ENCODE results near the gene CACNA1B. TPM values are rescaled to one million over a fixed set of nuclear protein-coding genes. Genes with fewer than 3 reads are reported as not detected.

Gene CACNA1B
- total RNA-seq, 1 donor from 2014 or later = under 0.01 TPM

- no peak overlapping the region for H3K4me3 ChIP-seq (ENCODE audit: low read depth, low read length)
- DNase-seq (ENCODE audit: low read depth) = no peak
- TF ChIP-seq CTCF (conservative IDR thresholded peaks at IDR 0.05; ENCODE audit: low read depth, low read length) = no peak
These were observed 94.9 kb downstream of the CACNA1B start for GRCh38 chr9:137972355-137972987.

GRCh38 chr9:137972988-137973470, 95.4 kb downstream of the CACNA1B start:
- no peak overlapping the region for H3K4me3 ChIP-seq (ENCODE audit: low read depth, low read length)
- TF ChIP-seq CTCF (conservative IDR thresholded peaks at IDR 0.05; ENCODE audit: low read depth, low read length) = no peak
- no peak for DNase-seq (ENCODE audit: low read depth)

DNA sequence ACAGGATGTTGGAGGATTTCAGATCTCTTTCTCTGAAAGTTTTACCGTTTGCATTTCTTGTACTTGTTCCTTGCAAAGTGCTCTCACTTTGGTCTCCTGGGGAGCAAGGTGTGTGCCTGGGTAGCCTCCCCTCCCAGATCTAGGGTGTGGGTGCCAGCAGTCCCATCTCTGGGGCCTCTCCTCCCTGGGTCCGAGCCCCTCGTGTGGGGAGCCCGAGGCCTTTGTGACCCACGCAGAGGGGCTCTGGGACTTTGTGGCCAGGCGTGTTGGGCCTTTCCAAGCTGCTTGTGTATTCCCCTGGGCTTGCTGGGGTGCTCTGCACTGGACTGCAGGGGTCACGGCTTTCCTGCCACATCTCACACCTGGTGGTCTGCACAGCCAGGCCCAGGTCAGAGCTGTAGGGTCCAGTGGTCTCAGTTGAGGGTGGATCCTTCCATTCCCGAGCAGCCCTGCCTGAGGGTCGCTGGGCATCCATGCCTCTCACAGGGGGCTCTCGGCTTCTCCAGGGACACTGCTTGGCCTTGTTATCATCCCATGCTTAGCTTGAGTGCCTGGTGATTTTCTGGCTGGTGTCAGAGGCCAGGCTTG, 96.3 kb downstream of the CACNA1B start:
- TF ChIP-seq CTCF (conservative IDR thresholded peaks at IDR 0.05; ENCODE audit: low read depth, low read length) = no peak
- no peak overlapping the region for H3K4me3 ChIP-seq (ENCODE audit: low read depth, low read length)
- no peak for DNase-seq (ENCODE audit: low read depth)

- no peak for DNase-seq (ENCODE audit: low read depth)
- TF ChIP-seq CTCF (conservative IDR thresholded peaks at IDR 0.05; ENCODE audit: low read depth, low read length) = no peak
- H3K4me3 ChIP-seq (ENCODE audit: low read depth, low read length) = no peak overlapping the region
These were observed 97.4 kb downstream of the CACNA1B start for GRCh38 chr9:137974746-137975526.

DNA sequence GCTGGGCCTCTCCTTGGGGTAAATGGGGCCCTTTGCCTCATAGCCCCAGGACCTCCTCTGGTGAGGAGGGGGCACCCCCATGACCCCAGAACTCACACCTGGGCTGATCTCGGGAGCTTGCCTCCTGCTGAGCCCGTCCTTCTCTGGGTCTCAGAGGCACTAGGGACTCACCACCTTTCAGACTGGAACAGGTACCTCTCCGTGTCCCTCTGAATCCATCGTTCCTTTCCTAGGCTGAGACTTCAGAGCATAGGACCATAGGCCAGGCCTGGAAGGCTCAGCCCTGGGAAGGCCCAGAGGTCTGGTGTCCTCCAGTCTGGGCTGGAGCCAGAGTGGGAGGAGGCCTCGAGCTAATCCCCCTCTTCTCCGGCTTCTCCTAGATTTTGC, 97.9 kb downstream of the CACNA1B start:
- no peak for TF ChIP-seq CTCF (conservative IDR thresholded peaks at IDR 0.05; ENCODE audit: low read depth, low read length)
- no peak for DNase-seq (ENCODE audit: low read depth)
- H3K4me3 ChIP-seq (ENCODE audit: low read depth, low read length) = no peak overlapping the region

- H3K4me3 ChIP-seq (ENCODE audit: low read depth, low read length) = no peak overlapping the region
- TF ChIP-seq CTCF (conservative IDR thresholded peaks at IDR 0.05; ENCODE audit: low read depth, low read length) = no peak
- no peak for DNase-seq (ENCODE audit: low read depth)
These were observed 98.5 kb downstream of the CACNA1B start for GRCh38 chr9:137975936-137976565.
